Heart right ventricle (tissue), 16 donors: ENCODE data around the gene PMEPA1. TPM values are rescaled to one million over a fixed set of nuclear protein-coding genes. Genes with fewer than 3 reads are reported as not detected.

ENCODE experiments used
- ATAC-seq, 8 donors: fragments of 200-7000 bp; cut with Tn5 transposase; one replicate each; pipeline ENCODE4 v1.9.1; 2020; ENCODE audit warnings: mild to moderate bottlenecking in 8 of 8, moderate library complexity in 8 of 8, moderate number of reproducible peaks in 1 of 8
- DNase-seq, 2 donors: peaks; one replicate each; pipeline ENCODE4 v3.0.0-alpha.2; 2020
- H3K27ac ChIP-seq, 10 donors: fragments of 200-600 bp; sonication (generic) in 2 of 10; one replicate each; pipeline versions ENCODE4 v1.5.0 to v1.8.0; 2020 to 2022; ENCODE audit warnings: mild to moderate bottlenecking in 3 of 10
- H3K27me3 ChIP-seq, 7 donors: fragments of 200-600 bp; one replicate each; pipeline ENCODE4 v1.8.0; 2021 to 2022; ENCODE audit warnings: mild to moderate bottlenecking in 2 of 7
- H3K36me3 ChIP-seq, 9 donors: fragments of 200-600 bp; sonication (generic) in 1 of 9; one replicate each; pipeline versions ENCODE4 v1.5.0 to v1.8.0; 2020 to 2022; ENCODE audit warnings: mild to moderate bottlenecking in 2 of 9
- H3K4me1 ChIP-seq, 9 donors: fragments of 200-600 bp; sonication (generic) in 1 of 9; one replicate each; pipeline versions ENCODE4 v1.5.0 to v1.8.0; 2020 to 2022; ENCODE audit warnings: mild to moderate bottlenecking in 4 of 9
- H3K4me3 ChIP-seq, 10 donors: fragments of 200-600 bp; sonication (generic) in 2 of 10; one replicate each; pipeline versions ENCODE4 v1.5.0 to v1.8.0; 2020 to 2022; ENCODE audit warnings: mild to moderate bottlenecking in 7 of 10, moderate library complexity in 2 of 10
- H3K9me3 ChIP-seq, 11 donors: fragments of 200-600 bp in 10 of 11; sonication (generic) in 2 of 11; one replicate each; pipeline versions ENCODE4 v1.5.0 to v1.8.0; 2013 to 2022; ENCODE audit warnings: mild to moderate bottlenecking in 2 of 11, control low read depth in 1 of 11, moderate library complexity in 1 of 11
- CTCF ChIP-seq, 9 donors: fragments of 200-600 bp; sonication (generic) in 2 of 9; IDR thresholded peaks; one replicate each; pipeline versions ENCODE4 v1.5.0 to v1.8.0; 2021 to 2022; ENCODE audit warnings: antibody characterized with exemption in 9 of 9, mild to moderate bottlenecking in 5 of 9, moderate library complexity in 1 of 9
- WGBS, 2 donors: extraction: QIAGEN DNeasy Blood & Tissue Kit; methylation state at CpG; one replicate each; pipeline ENCODE4 v1.1.7; 2013; ENCODE audit warnings: inconsistent platforms in 1 of 2; 5-methylcytosine and 5-hydroxymethylcytosine counted together
- intact Hi-C, 10 donors: fragments of 100-400 bp; cut with DNase I; formaldehyde crosslinking; loops; one replicate each; pipeline versions ENCODE4 v1.11.1 to v1.14.2; 2022
- polyA plus RNA-seq, 2 donors: library from polyadenylated mRNA; stranded (reverse); fragments of 200-250 nt; gene quantifications; one replicate each; pipeline ENCODE4 v1.2.3, GENCODE V29; 2013
- total RNA-seq, 10 donors: library from RNA; stranded (reverse); fragmentation: NEBNext Ultra II Directional in 3 of 10; extraction: Animal tissue kit (Norgen Biotek cat#: 25700) in 3 of 10; gene quantifications; one replicate each; pipeline versions ENCODE4 v1.2.1 to v1.2.4, GENCODE V29; 2021 to 2023
- donor health status: Arrhythmogenic right ventricular cardiomyopathy.
- donor health status: ischemic (EF 13 %, LVEDD 7.1; RV severe dilation, severe dysfunction).
- donor health status: healthy with polysubstance abuse.
- donor health status: DM: no; HTN: yes; CAD: no.
- donor health status: DM: no; HTN: no; CAD: no.
- donor health status: ischemic (EF 25% LVEDD 6.9; RV normal size, moderate dysfunction).
- donor health status: ischemic (EF 25% LVEDD 5.7; RV mildly dilated, moderate dysfunction).
- donor health status: healthy.
- donor health status: DM: yes; HTN: yes; CAD: no.
- donor health status: Ischemic cardiomyopathy.
- donor health status: ischemic (EF 35%, LVEDD 5.7; RV mildly dilated, moderate dysfunction).
- donor health status: nonischemic (EF 11% LVEDD 7.7; RV severe dilation, severe dysfunction).
- donor health status: DM: yes; HTN: yes; CAD: no.
- donor health status: PGD.
- donor health status: ischemic (EF 29% LVEDD 5.4; RV normal size, mild dysfunction).
- donor health status: nonischemic (EF 23%, LVEDD 6.1; RV moderate dilation, normal function).

Gene PMEPA1
- total and polyA plus RNA-seq, 12 donors: 10.5 to 81.8 (median 30.4) TPM

GRCh38 chr20:57724610-57725405 lies 15.0 kb upstream of the PMEPA1 start:
- DNase-seq (no peak), ATAC-seq (no peak)
- Histone ChIP-seq H3K4me1 (no peaks in the 10 kb centered on the region), H3K9me3 (no peaks in the 10 kb centered on the region), H3K27me3 (no peaks in the 10 kb centered on the region), H3K36me3 (no peaks in the 10 kb centered on the region), H3K4me3 (no peak overlapping the region), H3K27ac (no peak overlapping the region)
- intact Hi-C loops: no loop called here
- WGBS, 2 donors: 80 to 81% methylated on average over 16 of the region's 16 CpGs
- TF ChIP-seq CTCF (IDR thresholded peaks at IDR 0.05): no peak

- Histone ChIP-seq H3K27ac (no peak overlapping the region), H3K9me3 (no peaks in the 10 kb centered on the region), H3K27me3 (no peaks in the 10 kb centered on the region), H3K4me3 (no peak overlapping the region), H3K4me1 (peaks cover 0 to 4% (median 2%) of the 10 kb centered on the region in 9 donors), H3K36me3 (no peaks in the 10 kb centered on the region)
- DNase-seq (no peak), ATAC-seq (no peak)
- no peak for TF ChIP-seq CTCF (IDR thresholded peaks at IDR 0.05)
- 91 to 93% methylated on average over 7 of the region's 7 CpGs for WGBS, 2 donors
- intact Hi-C loops: no loop called here
Measured at GRCh38 chr20:57723816-57724215, 14.0 kb upstream of the PMEPA1 start.

- no peak for TF ChIP-seq CTCF (IDR thresholded peaks at IDR 0.05)
- no peak for DNase-seq
- intact Hi-C loops: loop anchor here in 1 of 10 donors (10.0 kb wide), 1 partner anchor 1265 kb away; the partner anchor contains the start of gene NELFCD
- H3K4me3 ChIP-seq: no peak overlapping the region
- H3K4me1 ChIP-seq: peaks cover 4 to 34% (median 19%) of the 10 kb centered on the region in 9 donors
- ATAC-seq: no peak
- no peaks in the 10 kb centered on the region for H3K27me3 ChIP-seq
- H3K9me3 ChIP-seq: no peaks in the 10 kb centered on the region
- 75 to 79% methylated on average over 4 of the region's 4 CpGs for WGBS, 2 donors
- H3K27ac ChIP-seq: no peak overlapping the region
- no peaks in the 10 kb centered on the region for H3K36me3 ChIP-seq
Measured at GRCh38 chr20:57719951-57720350, 10.1 kb upstream of the PMEPA1 start.

- DNase-seq (peak; percentile 94 to 98), ATAC-seq (peak; percentile 90 to 99 (median 97))
- H3K27me3 ChIP-seq: no peaks in the 10 kb centered on the region
- H3K27ac ChIP-seq: no peak overlapping the region
- WGBS, 2 donors: 0 to 1% methylated on average over 31 of the region's 31 CpGs
- TF ChIP-seq CTCF (IDR thresholded peaks at IDR 0.05): no peak
- intact Hi-C loops: loop anchor here in 2 of 10 donors (1.0 to 10.0 kb wide), 2 partner anchors 8 to 1266 kb away; partner anchors contain the start of genes NELFCD (in 1 of the 2) and PMEPA1 (in 1 of the 2)
- H3K4me1 ChIP-seq: peaks cover 4 to 48% (median 29%) of the 10 kb centered on the region in 9 donors
- no peaks in the 10 kb centered on the region for H3K36me3 ChIP-seq
- peak overlapping the region in 8 of 10 donors; percentile 0 to 44 (median 35) for H3K4me3 ChIP-seq
- H3K9me3 ChIP-seq: no peaks in the 10 kb centered on the region
Measured at GRCh38 chr20:57718490-57719009, 8.7 kb upstream of the PMEPA1 start.
